Measurements from ENCODE around the gene PPP4R3A.

PPP4R3A gene

GRCh38 chr14:91473046-91473445 lies 37.1 kb downstream of the PPP4R3A start:
- H3K27ac ChIP-seq (ENCODE audit: low read length) = no peak overlapping the region
- peaks cover 15% of the 10 kb centered on the region; the same call in 1 of the 2 replicates for H3K36me3 ChIP-seq (ENCODE audit: control insufficient read depth, insufficient read depth, low read length)
- no peaks in the 10 kb centered on the region for H3K27me3 ChIP-seq (ENCODE audit: control insufficient read depth, insufficient read depth, low read length)
- no peak overlapping the region for H3K4me3 ChIP-seq (ENCODE audit: low read length)
- no peaks in the 10 kb centered on the region for H3K9me3 ChIP-seq (ENCODE audit: control insufficient read depth, insufficient read depth, low read length)
- no peaks in the 10 kb centered on the region for H3K4me1 ChIP-seq (ENCODE audit: control insufficient read depth, insufficient read depth, low read length)
- DNase-seq (ENCODE audit: low read depth, low spot score) = no peak
- no CpG with 5 or more reads among the region's 2 CpGs for WGBS (ENCODE audit: insufficient coverage, insufficient read length)

GRCh38 chr14:91470216-91470615 lies 39.9 kb downstream of the PPP4R3A start:
- Histone ChIP-seq H3K27ac (ENCODE audit: low read length) (no peak overlapping the region), H3K36me3 (ENCODE audit: control insufficient read depth, insufficient read depth, low read length) (peaks cover 12% of the 10 kb centered on the region; the same call in 1 of the 2 replicates), H3K4me1 (ENCODE audit: control insufficient read depth, insufficient read depth, low read length) (no peaks in the 10 kb centered on the region), H3K4me3 (ENCODE audit: low read length) (no peak overlapping the region), H3K27me3 (ENCODE audit: control insufficient read depth, insufficient read depth, low read length) (no peaks in the 10 kb centered on the region), H3K9me3 (ENCODE audit: control insufficient read depth, insufficient read depth, low read length) (no peaks in the 10 kb centered on the region)
- no peak for DNase-seq (ENCODE audit: low read depth, low spot score)
- WGBS (ENCODE audit: insufficient coverage, insufficient read length) = no CpG with 5 or more reads among the region's 2 CpGs

- H3K36me3 ChIP-seq (ENCODE audit: control insufficient read depth, insufficient read depth, low read length) = peaks cover 10% of the 10 kb centered on the region; the same call in 1 of the 2 replicates
- H3K4me1 ChIP-seq (ENCODE audit: control insufficient read depth, insufficient read depth, low read length) = no peaks in the 10 kb centered on the region
- no peak overlapping the region for H3K27ac ChIP-seq (ENCODE audit: low read length)
- no peak overlapping the region for H3K4me3 ChIP-seq (ENCODE audit: low read length)
- DNase-seq (ENCODE audit: low read depth, low spot score) = no peak
- H3K27me3 ChIP-seq (ENCODE audit: control insufficient read depth, insufficient read depth, low read length) = no peaks in the 10 kb centered on the region
- no CpG with 5 or more reads among the region's 4 CpGs for WGBS (ENCODE audit: insufficient coverage, insufficient read length)
- no peaks in the 10 kb centered on the region for H3K9me3 ChIP-seq (ENCODE audit: control insufficient read depth, insufficient read depth, low read length)
Observed at GRCh38 chr14:91466192-91466591, 43.9 kb downstream of the PPP4R3A start.

DNA sequence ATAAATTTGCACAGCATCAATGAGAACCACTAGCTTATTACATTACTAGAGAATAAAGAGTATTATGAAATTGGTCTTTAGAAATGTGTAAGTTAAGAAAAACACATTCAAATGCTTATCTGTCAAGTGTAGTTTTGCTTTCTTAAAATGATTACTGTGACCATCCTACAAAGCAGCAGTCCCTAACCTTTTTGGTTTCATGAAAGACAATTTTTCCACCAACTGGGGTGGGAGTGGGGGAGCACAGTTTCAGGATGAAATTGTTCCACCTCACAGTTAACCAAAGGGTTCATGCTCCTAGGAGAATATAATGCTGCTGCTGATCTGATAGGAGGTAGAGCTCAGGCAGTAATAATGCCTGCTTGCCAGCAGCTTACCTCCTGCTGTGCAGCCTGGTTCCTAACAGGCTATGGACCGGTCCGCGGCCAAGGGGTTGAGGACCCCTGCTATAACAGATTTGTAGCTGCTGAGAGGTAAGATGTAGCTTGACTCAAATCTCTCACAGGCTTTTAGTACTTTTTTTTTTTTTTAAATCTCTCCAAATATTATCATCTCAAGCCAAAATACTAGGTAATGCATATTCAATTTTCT lies 45.4 kb downstream of the PPP4R3A start:
- H3K27ac ChIP-seq (ENCODE audit: low read length) = no peak overlapping the region
- no peak overlapping the region for H3K4me3 ChIP-seq (ENCODE audit: low read length)
- H3K36me3 ChIP-seq (ENCODE audit: control insufficient read depth, insufficient read depth, low read length) = peaks cover 11% of the 10 kb centered on the region
- no CpG with 5 or more reads among the region's 3 CpGs for WGBS (ENCODE audit: insufficient coverage, insufficient read length)
- DNase-seq (ENCODE audit: low read depth, low spot score) = no peak
- no peaks in the 10 kb centered on the region for H3K9me3 ChIP-seq (ENCODE audit: control insufficient read depth, insufficient read depth, low read length)
- no peaks in the 10 kb centered on the region; the same call in 1 of the 2 replicates for H3K4me1 ChIP-seq (ENCODE audit: control insufficient read depth, insufficient read depth, low read length)
- H3K27me3 ChIP-seq (ENCODE audit: control insufficient read depth, insufficient read depth, low read length) = no peaks in the 10 kb centered on the region

DNA sequence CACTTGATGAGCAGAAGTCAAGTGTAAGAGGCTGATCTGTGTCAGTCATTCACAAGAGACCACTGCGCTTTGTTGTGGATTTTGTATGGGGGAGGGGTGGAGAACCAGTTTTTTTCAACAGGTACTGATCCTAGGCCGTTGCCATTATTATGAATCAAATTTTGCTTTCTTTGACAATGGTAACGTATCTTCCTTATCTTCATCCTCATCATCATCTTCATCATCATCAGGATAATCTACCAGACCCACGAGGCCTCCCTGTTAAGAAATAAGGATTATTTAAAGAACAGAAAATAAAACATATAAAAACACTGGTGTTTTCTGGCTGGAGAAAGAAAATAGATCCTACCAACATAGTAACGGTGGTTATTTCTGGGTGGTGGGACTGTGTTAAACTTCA lies 51.5 kb downstream of the PPP4R3A start:
- no peaks in the 10 kb centered on the region for H3K27me3 ChIP-seq (ENCODE audit: control insufficient read depth, insufficient read depth, low read length)
- H3K4me3 ChIP-seq (ENCODE audit: low read length) = no peak overlapping the region
- H3K9me3 ChIP-seq (ENCODE audit: control insufficient read depth, insufficient read depth, low read length) = no peaks in the 10 kb centered on the region
- no peak for DNase-seq (ENCODE audit: low read depth, low spot score)
- no CpG with 5 or more reads among the region's 5 CpGs for WGBS (ENCODE audit: insufficient coverage, insufficient read length)
- no peaks in the 10 kb centered on the region; the same call in 1 of the 2 replicates for H3K4me1 ChIP-seq (ENCODE audit: control insufficient read depth, insufficient read depth, low read length)
- H3K27ac ChIP-seq (ENCODE audit: low read length) = no peak overlapping the region
- H3K36me3 ChIP-seq (ENCODE audit: control insufficient read depth, insufficient read depth, low read length) = peaks cover 11% of the 10 kb centered on the region

GRCh38 chr14:91456283-91456682 lies 53.8 kb downstream of the PPP4R3A start:
- Histone ChIP-seq H3K4me1 (ENCODE audit: control insufficient read depth, insufficient read depth, low read length) (no peaks in the 10 kb centered on the region; the same call in 1 of the 2 replicates), H3K9me3 (ENCODE audit: control insufficient read depth, insufficient read depth, low read length) (no peaks in the 10 kb centered on the region), H3K36me3 (ENCODE audit: control insufficient read depth, insufficient read depth, low read length) (peaks cover 10% of the 10 kb centered on the region), H3K4me3 (ENCODE audit: low read length) (no peak overlapping the region), H3K27ac (ENCODE audit: low read length) (no peak overlapping the region), H3K27me3 (ENCODE audit: control insufficient read depth, insufficient read depth, low read length) (no peaks in the 10 kb centered on the region)
- DNase-seq (ENCODE audit: low read depth, low spot score) = no peak
- no CpG with 5 or more reads among the region's 1 CpG for WGBS (ENCODE audit: insufficient coverage, insufficient read length)

DNA sequence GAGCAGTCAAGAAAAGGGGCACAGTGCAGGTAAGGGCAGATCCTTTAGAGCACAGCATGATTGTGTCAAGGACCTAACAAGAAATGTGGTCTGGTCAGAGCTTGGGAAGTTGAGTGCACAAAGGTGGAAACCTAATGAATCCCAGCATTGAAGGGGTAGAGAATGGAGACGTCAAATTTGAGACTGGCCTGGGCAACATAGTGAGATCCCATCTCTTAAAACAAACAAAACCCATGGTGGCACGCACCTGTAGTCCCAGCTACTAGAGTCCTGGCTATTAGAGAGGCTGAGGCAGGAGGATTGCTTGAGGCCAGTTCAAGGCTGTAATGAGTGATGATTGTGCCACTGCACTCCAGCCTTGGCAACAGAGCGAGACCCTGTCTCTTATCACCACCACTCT lies 55.5 kb downstream of the PPP4R3A start:
- no peak overlapping the region for H3K4me3 ChIP-seq (ENCODE audit: low read length)
- H3K27ac ChIP-seq (ENCODE audit: low read length) = no peak overlapping the region
- no peaks in the 10 kb centered on the region for H3K27me3 ChIP-seq (ENCODE audit: control insufficient read depth, insufficient read depth, low read length)
- peaks cover 4% of the 10 kb centered on the region; the same call in 1 of the 2 replicates for H3K36me3 ChIP-seq (ENCODE audit: control insufficient read depth, insufficient read depth, low read length)
- no peak for DNase-seq (ENCODE audit: low read depth, low spot score)
- H3K4me1 ChIP-seq (ENCODE audit: control insufficient read depth, insufficient read depth, low read length) = no peaks in the 10 kb centered on the region
- no peaks in the 10 kb centered on the region for H3K9me3 ChIP-seq (ENCODE audit: control insufficient read depth, insufficient read depth, low read length)
- WGBS (ENCODE audit: insufficient coverage, insufficient read length) = no CpG with 5 or more reads among the region's 3 CpGs

DNA sequence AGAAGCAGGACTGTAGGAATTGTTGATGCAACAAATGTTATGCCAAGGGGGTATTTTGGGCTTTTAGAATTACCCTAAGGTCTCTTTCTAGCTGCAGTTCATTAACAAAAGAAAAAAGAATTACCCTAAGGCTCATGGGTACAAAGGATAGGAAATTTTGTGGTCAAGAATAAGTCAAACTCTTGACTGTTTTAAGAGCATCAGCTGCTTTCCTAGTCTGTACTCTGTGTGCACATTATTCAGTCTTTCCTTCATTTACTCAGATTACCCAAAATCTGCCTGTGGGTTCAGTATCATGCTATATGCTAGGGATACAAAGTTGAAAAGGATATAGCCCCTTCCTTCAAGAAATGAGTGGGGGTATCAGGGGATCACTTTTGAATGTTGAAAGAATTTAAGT lies 56.0 kb downstream of the PPP4R3A start:
- Histone ChIP-seq H3K4me1 (ENCODE audit: control insufficient read depth, insufficient read depth, low read length) (no peaks in the 10 kb centered on the region), H3K27me3 (ENCODE audit: control insufficient read depth, insufficient read depth, low read length) (no peaks in the 10 kb centered on the region), H3K4me3 (ENCODE audit: low read length) (no peak overlapping the region), H3K27ac (ENCODE audit: low read length) (no peak overlapping the region), H3K9me3 (ENCODE audit: control insufficient read depth, insufficient read depth, low read length) (no peaks in the 10 kb centered on the region), H3K36me3 (ENCODE audit: control insufficient read depth, insufficient read depth, low read length) (peaks cover 4% of the 10 kb centered on the region; the same call in 1 of the 2 replicates)
- no peak for DNase-seq (ENCODE audit: low read depth, low spot score)

- no peaks in the 10 kb centered on the region for H3K27me3 ChIP-seq (ENCODE audit: control insufficient read depth, insufficient read depth, low read length)
- no CpG with 5 or more reads among the region's 5 CpGs for WGBS (ENCODE audit: insufficient coverage, insufficient read length)
- H3K36me3 ChIP-seq (ENCODE audit: control insufficient read depth, insufficient read depth, low read length) = peaks cover 4% of the 10 kb centered on the region; the same call in 1 of the 2 replicates
- H3K4me3 ChIP-seq (ENCODE audit: low read length) = no peak overlapping the region
- no peak overlapping the region for H3K27ac ChIP-seq (ENCODE audit: low read length)
- H3K4me1 ChIP-seq (ENCODE audit: control insufficient read depth, insufficient read depth, low read length) = no peaks in the 10 kb centered on the region
- DNase-seq (ENCODE audit: low read depth, low spot score) = no peak
- H3K9me3 ChIP-seq (ENCODE audit: control insufficient read depth, insufficient read depth, low read length) = no peaks in the 10 kb centered on the region
Observed at GRCh38 chr14:91453744-91454143, 56.4 kb downstream of the PPP4R3A start.

DNA sequence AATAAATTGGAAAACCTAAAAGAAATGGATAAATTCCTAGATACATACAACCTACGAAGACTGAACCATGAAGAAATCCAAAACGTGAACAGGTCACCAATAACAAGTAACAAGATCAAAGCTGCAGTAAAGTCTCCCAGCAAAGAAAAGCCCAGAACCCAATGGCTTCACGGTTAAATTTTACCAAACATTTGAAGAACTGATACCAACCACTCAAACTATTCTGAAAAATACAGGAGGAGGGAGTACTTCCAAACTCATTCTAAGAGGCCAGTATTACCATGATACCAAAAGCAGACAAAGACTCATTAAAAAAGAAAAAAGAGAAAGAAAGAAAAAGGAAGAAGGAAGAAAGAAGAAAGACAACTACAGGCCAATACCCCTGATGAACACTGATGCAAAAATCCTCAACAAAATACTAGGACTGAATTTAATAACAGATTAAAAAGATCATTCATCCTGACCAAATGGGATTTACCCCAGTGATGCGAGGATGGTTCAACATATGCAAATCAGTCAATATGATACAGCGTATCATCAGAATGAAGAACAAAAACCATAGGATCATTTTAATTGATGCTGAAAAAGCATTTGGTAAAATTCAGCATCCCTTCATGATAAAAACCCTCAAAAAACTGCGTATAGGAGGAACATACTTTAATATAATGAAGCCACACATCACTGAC lies 65.6 kb downstream of the PPP4R3A start:
- no peaks in the 10 kb centered on the region for H3K4me1 ChIP-seq (ENCODE audit: control insufficient read depth, insufficient read depth, low read length)
- H3K4me3 ChIP-seq (ENCODE audit: low read length) = no peak overlapping the region
- no peaks in the 10 kb centered on the region for H3K36me3 ChIP-seq (ENCODE audit: control insufficient read depth, insufficient read depth, low read length)
- no CpG with 5 or more reads among the region's 6 CpGs for WGBS (ENCODE audit: insufficient coverage, insufficient read length)
- H3K27ac ChIP-seq (ENCODE audit: low read length) = no peak overlapping the region
- no peaks in the 10 kb centered on the region for H3K27me3 ChIP-seq (ENCODE audit: control insufficient read depth, insufficient read depth, low read length)
- H3K9me3 ChIP-seq (ENCODE audit: control insufficient read depth, insufficient read depth, low read length) = no peaks in the 10 kb centered on the region
- DNase-seq (ENCODE audit: low read depth, low spot score) = no peak

GRCh38 chr14:91439345-91439744 lies 70.8 kb downstream of the PPP4R3A start:
- no peaks in the 10 kb centered on the region for H3K4me1 ChIP-seq (ENCODE audit: control insufficient read depth, insufficient read depth, low read length)
- H3K36me3 ChIP-seq (ENCODE audit: control insufficient read depth, insufficient read depth, low read length) = no peaks in the 10 kb centered on the region
- peaks cover 8% of the 10 kb centered on the region for H3K9me3 ChIP-seq (ENCODE audit: control insufficient read depth, insufficient read depth, low read length)
- no peak overlapping the region for H3K4me3 ChIP-seq (ENCODE audit: low read length)
- DNase-seq (ENCODE audit: low read depth, low spot score) = no peak
- H3K27me3 ChIP-seq (ENCODE audit: control insufficient read depth, insufficient read depth, low read length) = no peaks in the 10 kb centered on the region
- H3K27ac ChIP-seq (ENCODE audit: low read length) = no peak overlapping the region
- no CpG with 5 or more reads among the region's 1 CpG for WGBS (ENCODE audit: insufficient coverage, insufficient read length)

All from iPS DF 6.9 (cell line).